Glutamatergic neuron (in vitro differentiated cells): ENCODE results near the gene DKK3. TPM values are rescaled to one million over a fixed set of nuclear protein-coding genes. Genes with fewer than 3 reads are reported as not detected.

Source experiments
- DNase-seq: peaks from one replicate; pipeline ENCODE4 v3.0.0; 2022
- H3K27ac Mint-ChIP-seq: one replicate; pipeline ENCODE4 v1.8.0; 2020; ENCODE audit warnings: mild to moderate bottlenecking, mixed read lengths, inconsistent platforms; ENCODE audit not compliant: unreplicated experiment
- H3K27me3 Mint-ChIP-seq: one replicate; pipeline ENCODE4 v1.8.0; 2020; ENCODE audit warnings: mild to moderate bottlenecking, moderate library complexity, mixed read lengths, inconsistent platforms; ENCODE audit not compliant: unreplicated experiment
- H3K36me3 Mint-ChIP-seq: one replicate; pipeline ENCODE4 v1.8.0; 2020; ENCODE audit warnings: mild to moderate bottlenecking, mixed read lengths, inconsistent platforms; ENCODE audit not compliant: unreplicated experiment
- H3K4me1 Mint-ChIP-seq: one replicate; pipeline ENCODE4 v1.8.0; 2020; ENCODE audit warnings: mild to moderate bottlenecking, low read depth, mixed read lengths, inconsistent platforms; ENCODE audit not compliant: unreplicated experiment
- H3K4me3 Mint-ChIP-seq: one replicate; pipeline ENCODE4 v1.8.0; 2020; ENCODE audit warnings: mild to moderate bottlenecking, mixed read lengths, inconsistent platforms; ENCODE audit not compliant: unreplicated experiment
- H3K9me3 Mint-ChIP-seq: one replicate; pipeline ENCODE4 v1.8.0; 2020; ENCODE audit warnings: mild to moderate bottlenecking, moderate library complexity, mixed read lengths, inconsistent platforms; ENCODE audit not compliant: unreplicated experiment
- CTCF ChIP-seq: fragments of 200-600 bp; sonication (generic); IDR thresholded peaks from one replicate; pipeline ENCODE4 v1.5.0; 2021; ENCODE audit not compliant: partially characterized antibody, unreplicated experiment
- total RNA-seq: library from RNA; stranded (reverse); fragmentation: NEBNext Ultra II Directional; extraction: Animal tissue kit (Norgen Biotek cat#: 25700); gene quantifications from one replicate; pipeline ENCODE4 v1.2.1, GENCODE V29; 2021; ENCODE audit not compliant: unreplicated experiment

DKK3 gene
- total RNA-seq, 1 donor from 2014 or later, result 131 TPM

GRCh38 chr11:12052676-12053605 lies 44.5 kb upstream of the DKK3 start:
- no peak overlapping the region for H3K4me3 Mint-ChIP-seq
- no peaks in the 10 kb centered on the region for H3K9me3 Mint-ChIP-seq
- no peaks in the 10 kb centered on the region for H3K36me3 Mint-ChIP-seq
- no peaks in the 10 kb centered on the region for H3K27me3 Mint-ChIP-seq
- peaks cover 2% of the 10 kb centered on the region for H3K4me1 Mint-ChIP-seq
- DNase-seq, result no peak
- TF ChIP-seq CTCF, result no peak
- no peak overlapping the region for H3K27ac Mint-ChIP-seq

GRCh38 chr11:12051287-12051662 lies 42.8 kb upstream of the DKK3 start:
- no peaks in the 10 kb centered on the region for H3K36me3 Mint-ChIP-seq
- no peaks in the 10 kb centered on the region for H3K27me3 Mint-ChIP-seq
- peaks cover 2% of the 10 kb centered on the region for H3K4me1 Mint-ChIP-seq
- no peaks in the 10 kb centered on the region for H3K9me3 Mint-ChIP-seq
- H3K27ac Mint-ChIP-seq, result no peak overlapping the region
- DNase-seq, result no peak
- H3K4me3 Mint-ChIP-seq, result no peak overlapping the region
- no peak for TF ChIP-seq CTCF

- peaks cover 4% of the 10 kb centered on the region for H3K27me3 Mint-ChIP-seq
- H3K4me3 Mint-ChIP-seq, result no peak overlapping the region
- no peak for TF ChIP-seq CTCF
- H3K4me1 Mint-ChIP-seq, result peaks cover 2% of the 10 kb centered on the region
- DNase-seq, result no peak
- H3K27ac Mint-ChIP-seq, result no peak overlapping the region
- no peaks in the 10 kb centered on the region for H3K9me3 Mint-ChIP-seq
- H3K36me3 Mint-ChIP-seq, result no peaks in the 10 kb centered on the region
These were observed 42.3 kb upstream of the DKK3 start for GRCh38 chr11:12050470-12051286.

- Mint-ChIP-seq H3K27ac (no peak overlapping the region), H3K36me3 (no peaks in the 10 kb centered on the region), H3K27me3 (peaks cover 4% of the 10 kb centered on the region), H3K4me3 (no peak overlapping the region), H3K4me1 (peaks cover 5% of the 10 kb centered on the region), H3K9me3 (no peaks in the 10 kb centered on the region)
- DNase-seq, result no peak
- TF ChIP-seq CTCF, result no peak
These were observed 40.7 kb upstream of the DKK3 start for GRCh38 chr11:12048936-12049790.
